ENCODE results near the gene CCDC17. TPM values are rescaled to one million over a fixed set of nuclear protein-coding genes. Genes with fewer than 3 reads are reported as not detected.

Gene CCDC17
- total RNA-seq, 4 donors from 2014 or later = 1.3 to 3.3 (median 3.2) TPM; not detected in 1

DNA sequence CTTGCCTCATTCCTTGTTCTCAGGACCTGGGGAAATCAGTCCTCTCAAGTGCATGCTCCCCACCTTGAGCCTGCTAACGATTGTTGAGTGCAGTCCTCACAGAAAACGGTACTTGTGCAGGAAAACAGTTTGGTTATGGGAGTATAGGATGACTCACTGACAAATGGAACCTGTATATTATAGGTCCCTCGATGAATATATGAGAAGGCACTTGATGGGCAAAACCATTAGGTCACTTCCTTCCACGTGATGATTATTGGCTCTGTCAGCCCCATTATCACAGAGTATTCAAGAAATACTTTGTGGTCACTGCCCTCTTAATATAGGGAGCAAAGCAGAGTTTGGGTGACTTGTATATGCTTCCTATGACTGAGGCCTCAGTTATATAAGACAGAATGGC, 6.2 kb downstream of the CCDC17 start:
- no peaks in the 10 kb centered on the region for H3K9me3 ChIP-seq
- no peaks in the 10 kb centered on the region for H3K4me1 ChIP-seq
- H3K4me3 ChIP-seq = no peak overlapping the region
- DNase-seq = no peak
- intact Hi-C loops (cut with DNase I; ENCODE audit: low total_unique reads) = no loop called here
- H3K27ac ChIP-seq = peak overlapping the region in 1 of 2 donors; percentile 53
- no peaks in the 10 kb centered on the region for H3K27me3 ChIP-seq
- TF ChIP-seq POLR2A (IDR thresholded peaks at IDR 0.05) = no peak
- TF ChIP-seq, protein P1, sequence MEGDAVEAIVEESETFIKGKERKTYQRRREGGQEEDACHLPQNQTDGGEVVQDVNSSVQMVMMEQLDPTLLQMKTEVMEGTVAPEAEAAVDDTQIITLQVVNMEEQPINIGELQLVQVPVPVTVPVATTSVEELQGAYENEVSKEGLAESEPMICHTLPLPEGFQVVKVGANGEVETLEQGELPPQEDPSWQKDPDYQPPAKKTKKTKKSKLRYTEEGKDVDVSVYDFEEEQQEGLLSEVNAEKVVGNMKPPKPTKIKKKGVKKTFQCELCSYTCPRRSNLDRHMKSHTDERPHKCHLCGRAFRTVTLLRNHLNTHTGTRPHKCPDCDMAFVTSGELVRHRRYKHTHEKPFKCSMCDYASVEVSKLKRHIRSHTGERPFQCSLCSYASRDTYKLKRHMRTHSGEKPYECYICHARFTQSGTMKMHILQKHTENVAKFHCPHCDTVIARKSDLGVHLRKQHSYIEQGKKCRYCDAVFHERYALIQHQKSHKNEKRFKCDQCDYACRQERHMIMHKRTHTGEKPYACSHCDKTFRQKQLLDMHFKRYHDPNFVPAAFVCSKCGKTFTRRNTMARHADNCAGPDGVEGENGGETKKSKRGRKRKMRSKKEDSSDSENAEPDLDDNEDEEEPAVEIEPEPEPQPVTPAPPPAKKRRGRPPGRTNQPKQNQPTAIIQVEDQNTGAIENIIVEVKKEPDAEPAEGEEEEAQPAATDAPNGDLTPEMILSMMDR (IDR thresholded peaks at IDR 0.05) = no peak
- H3K36me3 ChIP-seq = no peaks in the 10 kb centered on the region

GRCh38 chr1:45615885-45616284, 8.0 kb downstream of the CCDC17 start:
- no peak for DNase-seq
- intact Hi-C loops (cut with DNase I; ENCODE audit: low total_unique reads) = no loop called here
- no peaks in the 10 kb centered on the region for H3K27me3 ChIP-seq
- H3K9me3 ChIP-seq = no peaks in the 10 kb centered on the region
- no peak overlapping the region for H3K4me3 ChIP-seq
- no peak for TF ChIP-seq POLR2A (IDR thresholded peaks at IDR 0.05)
- TF ChIP-seq, protein P1 (IDR thresholded peaks at IDR 0.05) = no peak
- no peaks in the 10 kb centered on the region for H3K36me3 ChIP-seq
- H3K4me1 ChIP-seq = no peaks in the 10 kb centered on the region
- no peak overlapping the region for H3K27ac ChIP-seq

- Histone ChIP-seq H3K27ac (no peak overlapping the region), H3K27me3 (no peaks in the 10 kb centered on the region), H3K4me1 (no peaks in the 10 kb centered on the region), H3K9me3 (no peaks in the 10 kb centered on the region), H3K36me3 (no peaks in the 10 kb centered on the region), H3K4me3 (no peak overlapping the region)
- no peak for DNase-seq
- intact Hi-C loops (cut with DNase I; ENCODE audit: low total_unique reads) = no loop called here
- TF ChIP-seq, protein P1 (IDR thresholded peaks at IDR 0.05) = no peak
- TF ChIP-seq POLR2A (IDR thresholded peaks at IDR 0.05) = no peak
Measured at GRCh38 chr1:45612941-45613579, 10.8 kb downstream of the CCDC17 start.

DNA sequence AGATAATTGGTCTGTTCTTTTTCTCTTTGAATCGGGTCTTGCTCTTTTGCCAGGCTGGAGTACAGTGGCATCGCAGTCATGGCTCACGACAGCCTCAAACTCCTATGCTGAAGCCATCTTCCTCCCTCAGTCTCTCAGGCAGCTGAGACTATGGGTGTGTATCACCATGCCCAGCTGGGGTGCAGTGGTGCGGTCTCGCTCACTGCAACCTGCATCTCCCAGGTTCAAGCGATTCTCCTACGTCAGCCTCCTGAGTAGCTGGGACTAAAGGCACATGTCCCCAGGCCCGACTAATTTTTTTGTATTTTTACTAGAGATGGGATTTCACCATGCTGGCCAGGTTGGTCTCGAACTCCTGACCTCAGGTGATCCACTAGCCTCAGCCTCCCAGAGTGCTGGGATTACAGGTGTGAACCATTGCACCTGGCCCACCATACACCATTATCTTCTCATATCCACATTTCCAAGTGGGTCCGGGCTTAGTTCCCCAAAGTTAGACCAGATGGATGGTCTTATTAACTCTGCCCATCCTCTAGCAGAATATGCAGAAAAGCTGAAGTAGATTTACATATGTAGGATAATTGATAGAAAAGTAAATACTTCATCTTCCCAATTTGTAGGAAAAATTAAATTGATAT, 13.1 kb downstream of the CCDC17 start:
- no peaks in the 10 kb centered on the region for H3K36me3 ChIP-seq
- TF ChIP-seq, protein P1 (IDR thresholded peaks at IDR 0.05) = no peak
- no peak for TF ChIP-seq POLR2A (IDR thresholded peaks at IDR 0.05)
- H3K27me3 ChIP-seq = no peaks in the 10 kb centered on the region
- no peaks in the 10 kb centered on the region for H3K9me3 ChIP-seq
- H3K4me3 ChIP-seq = no peak overlapping the region
- DNase-seq = no peak
- intact Hi-C loops (cut with DNase I; ENCODE audit: low total_unique reads) = no loop called here
- no peaks in the 10 kb centered on the region for H3K4me1 ChIP-seq
- no peak overlapping the region for H3K27ac ChIP-seq
